Thymus (tissue), 11 donors: ENCODE data around the gene SEC22A. TPM values are rescaled to one million over a fixed set of nuclear protein-coding genes. Genes with fewer than 3 reads are reported as not detected.

Source experiments
- DNase-seq, 9 donors: peaks; one replicate each; pipeline ENCODE4 v3.0.0-alpha.2; 2013; ENCODE audit warnings: low spot score in 9 of 9, low read depth in 6 of 9, missing footprints in 1 of 9
- H3K27ac ChIP-seq, 2 donors: one replicate each; pipeline ENCODE4 v1.5.1; 2013; ENCODE audit warnings: control low read depth in 1 of 2, low read depth in 1 of 2, low read length in 1 of 2, mild to moderate bottlenecking in 1 of 2, moderate library complexity in 1 of 2
- H3K27me3 ChIP-seq, 2 donors: one replicate each; pipeline ENCODE4 v1.5.1; 2013; ENCODE audit warnings: low read length in 1 of 2; ENCODE audit not compliant: control insufficient read depth in 2 of 2, insufficient read depth in 1 of 2
- H3K36me3 ChIP-seq, 2 donors: one replicate each; pipeline ENCODE4 v1.5.1; 2013; ENCODE audit warnings: low read length in 1 of 2, mild to moderate bottlenecking in 1 of 2, moderate library complexity in 1 of 2; ENCODE audit not compliant: control insufficient read depth in 2 of 2, insufficient read depth in 2 of 2
- H3K4me1 ChIP-seq, 2 donors: one replicate each; pipeline ENCODE4 v1.5.1; 2013; ENCODE audit warnings: low read length in 2 of 2; ENCODE audit not compliant: control insufficient read depth in 2 of 2, insufficient read depth in 2 of 2
- H3K4me3 ChIP-seq, 2 donors: one replicate each; pipeline ENCODE4 v1.5.1; 2013; ENCODE audit warnings: low read length in 2 of 2, control low read depth in 1 of 2, mild to moderate bottlenecking in 1 of 2
- H3K9me3 ChIP-seq, 2 donors: one replicate each; pipeline ENCODE4 v1.5.1; 2013; ENCODE audit warnings: low read length in 1 of 2, mild to moderate bottlenecking in 1 of 2; ENCODE audit not compliant: control insufficient read depth in 2 of 2, insufficient read depth in 1 of 2
- WGBS: extraction: QIAGEN DNeasy Blood & Tissue Kit; methylation state at CpG from one replicate; pipeline ENCODE4 v1.1.7; 2013; 5-methylcytosine and 5-hydroxymethylcytosine counted together
- polyA plus RNA-seq: library from polyadenylated mRNA; stranded (reverse); fragments of 200-250 nt; gene quantifications from one replicate; pipeline ENCODE4 v1.2.3, GENCODE V29; 2013
- total RNA-seq: library from RNA; stranded (reverse); fragments of 120-200 nt; gene quantifications from one replicate; pipeline ENCODE4 v1.2.4, GENCODE V29; 2013
- donor health status: healthy.

SEC22A gene
- total and polyA plus RNA-seq, 2 donors = 15.8 to 23.2 TPM

- H3K27me3 ChIP-seq = peaks cover 0 to 21% of the 10 kb centered on the region in 2 donors
- H3K4me1 ChIP-seq = peaks cover 0 to 3% of the 10 kb centered on the region in 2 donors
- H3K36me3 ChIP-seq = no peaks in the 10 kb centered on the region
- no peak overlapping the region for H3K27ac ChIP-seq
- WGBS = 90% methylated on average over 6 of the region's 6 CpGs
- no peak for DNase-seq
- no peak overlapping the region for H3K4me3 ChIP-seq
- H3K9me3 ChIP-seq = peaks cover 0 to 4% of the 10 kb centered on the region in 2 donors
These were observed 109.0 kb downstream of the SEC22A start for GRCh38 chr3:123310741-123311140.

- no peak for DNase-seq
- peak overlapping the region in 1 of 2 donors; percentile 30 for H3K27ac ChIP-seq
- H3K27me3 ChIP-seq = peaks cover 0 to 21% of the 10 kb centered on the region in 2 donors
- no peak overlapping the region for H3K4me3 ChIP-seq
- H3K9me3 ChIP-seq = peaks cover 0 to 4% of the 10 kb centered on the region in 2 donors
- WGBS = 84% methylated on average over 9 of the region's 9 CpGs
- H3K4me1 ChIP-seq = peaks cover 0 to 3% of the 10 kb centered on the region in 2 donors
- no peaks in the 10 kb centered on the region for H3K36me3 ChIP-seq
These were observed 109.5 kb downstream of the SEC22A start for GRCh38 chr3:123311201-123311600.

DNA sequence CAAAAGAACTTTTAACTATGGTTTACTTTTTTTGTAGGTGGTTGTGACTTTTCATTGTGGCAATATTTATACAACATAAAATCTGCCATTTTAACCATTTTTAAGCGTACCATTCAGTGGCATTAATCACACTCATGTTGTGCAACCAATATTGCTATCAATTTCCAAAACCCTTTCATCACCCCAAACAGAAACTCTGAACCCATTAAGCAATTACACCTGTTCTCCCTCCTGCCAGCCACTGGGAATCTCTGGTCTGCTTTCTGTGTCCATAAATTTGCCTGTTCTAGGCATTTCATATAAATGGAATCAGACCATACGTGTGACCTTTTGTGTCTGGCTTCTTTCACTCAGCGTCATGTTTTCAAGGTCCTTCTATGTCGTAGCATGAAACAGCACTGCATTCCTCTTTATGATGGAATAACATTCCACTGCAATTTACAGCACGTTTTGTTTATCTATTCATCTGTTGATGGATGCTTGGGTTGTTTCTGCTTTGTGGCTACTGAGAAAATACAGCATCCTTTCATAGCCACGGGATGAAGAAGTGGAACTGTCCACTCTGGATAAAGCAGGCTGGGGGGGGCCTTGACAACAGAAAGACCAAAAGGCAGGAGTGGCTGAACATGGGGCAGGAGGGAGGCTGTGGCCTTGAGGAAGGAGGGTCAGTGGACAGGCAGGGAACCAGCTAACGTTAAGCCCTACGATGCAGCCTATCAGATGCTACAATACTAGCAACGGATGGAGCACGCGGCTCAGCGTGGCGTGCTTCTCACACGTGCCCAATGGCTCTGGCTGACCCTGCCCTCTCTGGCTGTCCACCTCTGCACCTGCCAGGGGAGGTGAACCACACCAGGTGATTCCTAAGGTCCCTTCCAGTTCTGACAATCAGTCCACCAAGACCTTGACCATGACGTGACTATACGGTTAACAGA lies 110.9 kb downstream of the SEC22A start:
- Histone ChIP-seq H3K4me1 (peaks cover 0 to 3% of the 10 kb centered on the region in 2 donors), H3K27ac (no peak overlapping the region), H3K4me3 (no peak overlapping the region), H3K36me3 (no peaks in the 10 kb centered on the region), H3K27me3 (peaks cover 0 to 21% of the 10 kb centered on the region in 2 donors), H3K9me3 (peaks cover 0 to 4% of the 10 kb centered on the region in 2 donors)
- 89% methylated on average over 16 of the region's 16 CpGs for WGBS
- no peak for DNase-seq

- H3K4me1 ChIP-seq = peaks cover 0 to 3% of the 10 kb centered on the region in 2 donors
- peaks cover 0 to 21% of the 10 kb centered on the region in 2 donors for H3K27me3 ChIP-seq
- H3K36me3 ChIP-seq = no peaks in the 10 kb centered on the region
- H3K9me3 ChIP-seq = peaks cover 0 to 4% of the 10 kb centered on the region in 2 donors
- no peak for DNase-seq
- H3K4me3 ChIP-seq = no peak overlapping the region
- 80% methylated on average over 5 of the region's 5 CpGs for WGBS
- no peak overlapping the region for H3K27ac ChIP-seq
These were observed 112.1 kb downstream of the SEC22A start for GRCh38 chr3:123313889-123314288.

DNA sequence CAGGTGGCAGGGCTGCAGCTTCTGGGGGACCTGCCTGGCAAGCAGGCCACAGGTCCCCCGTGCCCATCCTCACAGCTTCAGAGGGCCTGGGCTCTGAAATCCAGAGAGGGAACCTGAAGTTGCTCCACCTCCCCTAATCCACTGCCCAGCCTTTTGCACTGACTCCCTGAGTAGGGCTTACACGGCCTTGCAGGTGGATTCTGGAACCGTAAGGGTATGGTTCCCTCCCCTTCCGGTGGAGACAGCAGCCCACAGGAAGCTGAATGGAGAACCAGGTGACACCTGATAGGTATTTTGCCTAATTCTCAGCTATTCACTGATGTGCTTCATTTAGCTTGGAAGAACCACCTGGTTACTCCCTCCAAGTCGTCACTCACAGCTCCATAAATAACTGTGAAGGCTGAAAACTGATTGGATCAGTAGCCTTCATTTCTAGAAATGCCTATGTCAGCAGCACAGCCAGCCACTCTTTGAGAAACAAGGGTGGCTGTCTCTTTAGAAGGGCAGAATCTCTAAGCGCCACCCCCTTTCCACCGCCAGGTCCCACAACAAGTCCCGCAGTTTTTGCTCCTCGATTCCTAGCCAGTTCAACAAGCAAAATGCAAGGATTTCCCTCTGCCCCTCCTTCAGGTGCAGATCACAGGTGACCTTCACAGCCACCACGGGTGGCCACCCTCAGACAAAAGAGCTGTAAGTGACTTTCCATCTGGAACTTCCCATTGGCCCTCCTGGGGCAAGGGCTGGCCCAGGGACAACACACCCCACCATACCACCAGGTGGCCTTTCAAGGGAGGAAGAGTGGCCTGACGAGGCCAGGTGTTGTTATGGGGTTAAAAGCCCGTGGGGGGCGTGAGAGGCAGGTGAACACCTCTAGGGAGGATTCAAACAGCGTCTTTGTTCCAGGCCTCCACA lies 112.9 kb downstream of the SEC22A start:
- H3K4me3 ChIP-seq = no peak overlapping the region

DNA sequence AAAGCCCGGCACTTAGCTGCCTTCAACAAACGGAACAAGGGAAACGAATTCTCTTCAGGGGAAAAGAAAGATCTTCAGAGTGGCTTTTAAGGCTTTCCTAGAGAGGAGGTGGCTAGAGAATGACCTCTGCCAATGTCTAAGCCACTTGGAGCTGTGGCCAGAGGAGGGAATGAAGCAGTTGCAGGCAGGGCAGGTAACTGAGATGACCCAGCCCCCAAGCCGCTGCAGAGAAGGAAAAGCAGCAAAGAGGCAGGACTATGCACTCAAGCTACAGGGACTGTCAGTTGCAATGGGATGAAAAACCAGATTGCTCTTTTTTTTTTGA lies 113.5 kb downstream of the SEC22A start:
- peaks cover 0 to 4% of the 10 kb centered on the region in 2 donors for H3K9me3 ChIP-seq
- H3K36me3 ChIP-seq = no peaks in the 10 kb centered on the region
- H3K4me1 ChIP-seq = peaks cover 0 to 3% of the 10 kb centered on the region in 2 donors
- no peak overlapping the region for H3K27ac ChIP-seq
- no peak for DNase-seq
- H3K27me3 ChIP-seq = peaks cover 0 to 21% of the 10 kb centered on the region in 2 donors
- 58% methylated on average over 4 of the region's 4 CpGs for WGBS
- no peak overlapping the region for H3K4me3 ChIP-seq

More for the DNA sequence above, 112.9 kb downstream of the SEC22A start:
- WGBS = 58% methylated on average over 14 of the region's 14 CpGs
- H3K36me3 ChIP-seq = no peaks in the 10 kb centered on the region
- peaks cover 0 to 4% of the 10 kb centered on the region in 2 donors for H3K9me3 ChIP-seq
- H3K4me1 ChIP-seq = peaks cover 0 to 3% of the 10 kb centered on the region in 2 donors
- peak in 1 of 9 donors; percentile 6 for DNase-seq
- no peak overlapping the region for H3K27ac ChIP-seq
- H3K27me3 ChIP-seq = peaks cover 0 to 21% of the 10 kb centered on the region in 2 donors

DNA sequence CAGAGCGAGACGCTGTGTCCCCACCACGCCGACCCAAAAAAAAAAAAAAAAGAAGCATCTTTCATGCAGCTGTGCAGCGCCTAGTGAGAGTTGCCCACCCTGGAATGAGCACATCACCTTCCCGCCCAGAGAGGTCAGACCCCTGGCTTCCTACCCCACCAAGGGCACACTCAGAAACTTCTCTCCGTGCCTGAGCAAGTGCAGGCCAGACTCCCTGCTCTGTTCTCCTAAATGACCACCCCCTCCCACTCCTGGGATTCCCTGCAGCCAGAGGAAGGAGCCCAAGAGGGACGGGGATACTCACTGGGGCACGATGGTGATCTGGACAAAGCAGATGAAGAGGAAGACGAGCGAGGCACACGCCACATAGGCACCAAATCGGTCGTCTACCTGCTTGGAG lies 116.0 kb downstream of the SEC22A start:
- peaks cover 0 to 4% of the 10 kb centered on the region in 2 donors for H3K9me3 ChIP-seq
- no peak overlapping the region for H3K27ac ChIP-seq
- no peak for DNase-seq
- WGBS = 92% methylated on average over 14 of the region's 14 CpGs
- H3K4me3 ChIP-seq = no peak overlapping the region
- peaks cover 0 to 21% of the 10 kb centered on the region in 2 donors for H3K27me3 ChIP-seq
- H3K36me3 ChIP-seq = no peaks in the 10 kb centered on the region
- no peaks in the 10 kb centered on the region for H3K4me1 ChIP-seq

GRCh38 chr3:123318374-123318773 lies 116.6 kb downstream of the SEC22A start:
- H3K27ac ChIP-seq = no peak overlapping the region
- peaks cover 0 to 21% of the 10 kb centered on the region in 2 donors for H3K27me3 ChIP-seq
- H3K9me3 ChIP-seq = peaks cover 0 to 4% of the 10 kb centered on the region in 2 donors
- no peak for DNase-seq
- H3K4me3 ChIP-seq = no peak overlapping the region
- WGBS = 93% methylated on average over 3 of the region's 3 CpGs
- no peaks in the 10 kb centered on the region for H3K4me1 ChIP-seq
- no peaks in the 10 kb centered on the region for H3K36me3 ChIP-seq
